Body of pancreas (tissue), 4 donors: ENCODE measurements around the gene EXOC3.

Source experiments
- CTCF ChIP-seq, 7 experiments: fragments of 450-650 bp in 4 of 7; fragments of 200-600 bp in 3 of 7; sonication (generic) in 3 of 7; IDR thresholded peaks; one replicate each; pipeline ENCODE4 v1.5.1; 2016 to 2019; ENCODE audit warnings: antibody characterized with exemption in 7 of 7
- POLR2A ChIP-seq, 3 donors: fragments of 450-650 bp; IDR thresholded peaks; one replicate each; pipeline ENCODE4 v1.6.1; 2016; ENCODE audit warnings: antibody characterized with exemption in 3 of 3, mild to moderate bottlenecking in 2 of 3

GRCh38 chr5:457195-457961 is 14.4 kb downstream of the EXOC3 start:
- no peak for TF ChIP-seq CTCF (IDR thresholded peaks at IDR 0.05)
- TF ChIP-seq POLR2A (IDR thresholded peaks at IDR 0.05) = no peak
